Measurements from ENCODE around the gene RFC2.

RFC2 gene

GRCh38 chr7:74222851-74223710 lies 31.1 kb downstream of the RFC2 start:
- Histone ChIP-seq H3F3A (ENCODE audit: control insufficient read depth, insufficient read depth) (peaks cover 13% of the 10 kb centered on the region), H3K9me2 (replicated peaks; ENCODE audit: control insufficient read depth, low read length) (no peaks in the 10 kb centered on the region), H4K20me1 (ENCODE audit: control insufficient read depth, insufficient read depth, low read depth, low read length) (no peaks in the 10 kb centered on the region), H3K4me3 (ENCODE audit: low read length) (no peak overlapping the region), H3K36me3 (ENCODE audit: control insufficient read depth, low read length) (peaks cover 75% of the 10 kb centered on the region), H3K4me1 (ENCODE audit: control insufficient read depth, low read length) (peaks cover 56% of the 10 kb centered on the region), H3K27ac (ENCODE audit: low read depth, low read length) (peak overlapping the region; percentile 22), H3K4me2 (ENCODE audit: low read length) (no peak overlapping the region), H3K79me2 (ENCODE audit: control insufficient read depth, low read length) (peaks cover 13% of the 10 kb centered on the region; the same call in 1 of the 2 replicates), H3K27me3 (ENCODE audit: control insufficient read depth, low read length) (no peaks in the 10 kb centered on the region), H3K9me3 (ENCODE audit: control insufficient read depth, insufficient read depth, low read length) (no peaks in the 10 kb centered on the region)
- TF ChIP-seq EZH2phosphoT487 (IDR thresholded peaks at IDR 0.05; ENCODE audit: borderline replicate concordance, low read length): no peak
- TF ChIP-seq, protein P1, sequence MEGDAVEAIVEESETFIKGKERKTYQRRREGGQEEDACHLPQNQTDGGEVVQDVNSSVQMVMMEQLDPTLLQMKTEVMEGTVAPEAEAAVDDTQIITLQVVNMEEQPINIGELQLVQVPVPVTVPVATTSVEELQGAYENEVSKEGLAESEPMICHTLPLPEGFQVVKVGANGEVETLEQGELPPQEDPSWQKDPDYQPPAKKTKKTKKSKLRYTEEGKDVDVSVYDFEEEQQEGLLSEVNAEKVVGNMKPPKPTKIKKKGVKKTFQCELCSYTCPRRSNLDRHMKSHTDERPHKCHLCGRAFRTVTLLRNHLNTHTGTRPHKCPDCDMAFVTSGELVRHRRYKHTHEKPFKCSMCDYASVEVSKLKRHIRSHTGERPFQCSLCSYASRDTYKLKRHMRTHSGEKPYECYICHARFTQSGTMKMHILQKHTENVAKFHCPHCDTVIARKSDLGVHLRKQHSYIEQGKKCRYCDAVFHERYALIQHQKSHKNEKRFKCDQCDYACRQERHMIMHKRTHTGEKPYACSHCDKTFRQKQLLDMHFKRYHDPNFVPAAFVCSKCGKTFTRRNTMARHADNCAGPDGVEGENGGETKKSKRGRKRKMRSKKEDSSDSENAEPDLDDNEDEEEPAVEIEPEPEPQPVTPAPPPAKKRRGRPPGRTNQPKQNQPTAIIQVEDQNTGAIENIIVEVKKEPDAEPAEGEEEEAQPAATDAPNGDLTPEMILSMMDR (IDR thresholded peaks at IDR 0.05; ENCODE audit: low read depth, low read length, poor library complexity, severe bottlenecking): no peak

- Histone ChIP-seq H3K4me2 (ENCODE audit: low read length) (no peak overlapping the region), H3K9me3 (ENCODE audit: control insufficient read depth, insufficient read depth, low read length) (no peaks in the 10 kb centered on the region), H3K4me3 (ENCODE audit: low read length) (no peak overlapping the region), H3K4me1 (ENCODE audit: control insufficient read depth, low read length) (peaks cover 69% of the 10 kb centered on the region), H3K27me3 (ENCODE audit: control insufficient read depth, low read length) (no peaks in the 10 kb centered on the region), H3F3A (ENCODE audit: control insufficient read depth, insufficient read depth) (peaks cover 23% of the 10 kb centered on the region), H3K79me2 (ENCODE audit: control insufficient read depth, low read length) (peaks cover 15% of the 10 kb centered on the region; the same call in 1 of the 2 replicates), H3K36me3 (ENCODE audit: control insufficient read depth, low read length) (peaks cover 81% of the 10 kb centered on the region), H4K20me1 (ENCODE audit: control insufficient read depth, insufficient read depth, low read depth, low read length) (no peaks in the 10 kb centered on the region), H3K27ac (ENCODE audit: low read depth, low read length) (no peak overlapping the region), H3K9me2 (replicated peaks; ENCODE audit: control insufficient read depth, low read length) (no peaks in the 10 kb centered on the region)
- no peak for TF ChIP-seq EZH2phosphoT487 (IDR thresholded peaks at IDR 0.05; ENCODE audit: borderline replicate concordance, low read length)
- TF ChIP-seq, protein P1 (IDR thresholded peaks at IDR 0.05; ENCODE audit: low read depth, low read length, poor library complexity, severe bottlenecking): no peak
These were observed 32.5 kb downstream of the RFC2 start for GRCh38 chr7:74221713-74222112.

GRCh38 chr7:74220229-74220628 lies 34.0 kb downstream of the RFC2 start:
- H3K4me1 ChIP-seq (ENCODE audit: control insufficient read depth, low read length): peaks cover 79% of the 10 kb centered on the region
- no peaks in the 10 kb centered on the region for H3K27me3 ChIP-seq (ENCODE audit: control insufficient read depth, low read length)
- H3K9me3 ChIP-seq (ENCODE audit: control insufficient read depth, insufficient read depth, low read length): no peaks in the 10 kb centered on the region
- no peaks in the 10 kb centered on the region for H4K20me1 ChIP-seq (ENCODE audit: control insufficient read depth, insufficient read depth, low read depth, low read length)
- no peak for TF ChIP-seq EZH2phosphoT487 (IDR thresholded peaks at IDR 0.05; ENCODE audit: borderline replicate concordance, low read length)
- TF ChIP-seq, protein P1 (IDR thresholded peaks at IDR 0.05; ENCODE audit: low read depth, low read length, poor library complexity, severe bottlenecking): no peak
- peaks cover 33% of the 10 kb centered on the region for H3F3A ChIP-seq (ENCODE audit: control insufficient read depth, insufficient read depth)
- no peaks in the 10 kb centered on the region for H3K9me2 ChIP-seq (replicated peaks; ENCODE audit: control insufficient read depth, low read length)
- no peak overlapping the region for H3K4me3 ChIP-seq (ENCODE audit: low read length)
- peaks cover 83% of the 10 kb centered on the region for H3K36me3 ChIP-seq (ENCODE audit: control insufficient read depth, low read length)
- H3K79me2 ChIP-seq (ENCODE audit: control insufficient read depth, low read length): peaks cover 24% of the 10 kb centered on the region
- H3K4me2 ChIP-seq (ENCODE audit: low read length): peak overlapping the region; percentile 34
- peak overlapping the region; percentile 92 for H3K27ac ChIP-seq (ENCODE audit: low read depth, low read length)
